ENCODE data around the gene SLC15A5. TPM values are rescaled to one million over a fixed set of nuclear protein-coding genes. Genes with fewer than 3 reads are reported as not detected.

SLC15A5 gene
- total RNA-seq, 2 donors from 2014 or later, result not detected

DNA sequence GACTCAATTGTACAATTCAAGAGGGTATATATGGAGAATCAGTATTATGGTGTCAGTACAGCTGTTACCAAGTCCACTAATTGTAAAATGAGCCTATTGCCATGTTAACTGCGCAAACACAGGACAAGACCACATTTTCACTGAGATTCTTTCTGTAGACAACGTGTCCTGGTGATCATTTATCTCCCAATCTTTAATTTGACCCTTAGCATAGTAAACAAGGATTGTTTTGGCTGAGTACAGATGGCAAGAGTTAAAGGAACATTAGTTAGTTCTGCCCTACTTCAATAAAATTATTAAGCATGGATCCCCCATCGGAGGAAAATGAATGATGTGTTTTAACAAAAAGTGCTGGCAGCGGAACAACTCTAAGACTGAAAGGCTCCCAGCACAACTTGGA, 36.1 kb downstream of the SLC15A5 start:
- TF ChIP-seq, protein P1, sequence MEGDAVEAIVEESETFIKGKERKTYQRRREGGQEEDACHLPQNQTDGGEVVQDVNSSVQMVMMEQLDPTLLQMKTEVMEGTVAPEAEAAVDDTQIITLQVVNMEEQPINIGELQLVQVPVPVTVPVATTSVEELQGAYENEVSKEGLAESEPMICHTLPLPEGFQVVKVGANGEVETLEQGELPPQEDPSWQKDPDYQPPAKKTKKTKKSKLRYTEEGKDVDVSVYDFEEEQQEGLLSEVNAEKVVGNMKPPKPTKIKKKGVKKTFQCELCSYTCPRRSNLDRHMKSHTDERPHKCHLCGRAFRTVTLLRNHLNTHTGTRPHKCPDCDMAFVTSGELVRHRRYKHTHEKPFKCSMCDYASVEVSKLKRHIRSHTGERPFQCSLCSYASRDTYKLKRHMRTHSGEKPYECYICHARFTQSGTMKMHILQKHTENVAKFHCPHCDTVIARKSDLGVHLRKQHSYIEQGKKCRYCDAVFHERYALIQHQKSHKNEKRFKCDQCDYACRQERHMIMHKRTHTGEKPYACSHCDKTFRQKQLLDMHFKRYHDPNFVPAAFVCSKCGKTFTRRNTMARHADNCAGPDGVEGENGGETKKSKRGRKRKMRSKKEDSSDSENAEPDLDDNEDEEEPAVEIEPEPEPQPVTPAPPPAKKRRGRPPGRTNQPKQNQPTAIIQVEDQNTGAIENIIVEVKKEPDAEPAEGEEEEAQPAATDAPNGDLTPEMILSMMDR (IDR thresholded peaks at IDR 0.05), result no peak
- no peaks in the 10 kb centered on the region for H3K4me1 ChIP-seq
- H3K9me3 ChIP-seq, result no peaks in the 10 kb centered on the region
- no peak overlapping the region for H3K27ac ChIP-seq
- H3K27me3 ChIP-seq, result no peaks in the 10 kb centered on the region
- no peak overlapping the region for H3K4me3 ChIP-seq
- H3K36me3 ChIP-seq, result no peaks in the 10 kb centered on the region
- DNase-seq (ENCODE audit: low spot score), result no peak

DNA sequence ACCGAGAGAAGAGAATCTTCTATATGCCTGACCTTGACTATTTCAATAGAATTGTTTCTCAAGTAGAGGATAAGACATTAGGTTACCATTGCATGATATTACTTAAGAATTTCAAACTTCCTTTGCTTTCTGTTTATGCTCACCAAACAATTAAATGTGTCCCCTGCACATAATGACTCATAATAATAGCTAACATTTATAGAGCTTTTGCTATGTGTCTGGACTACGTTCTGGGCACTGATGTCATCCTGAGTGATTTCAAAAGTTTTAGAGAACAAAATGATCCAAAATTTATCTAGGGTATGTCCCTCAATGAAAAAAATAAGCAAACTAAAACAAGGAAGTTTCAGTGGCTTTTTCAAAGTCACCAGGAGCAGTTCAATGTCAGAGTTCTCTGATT, 38.8 kb downstream of the SLC15A5 start:
- Histone ChIP-seq H3K9me3 (no peaks in the 10 kb centered on the region), H3K4me1 (no peaks in the 10 kb centered on the region), H3K27ac (peak overlapping the region in 1 of 2 donors; percentile 50), H3K27me3 (no peaks in the 10 kb centered on the region), H3K36me3 (no peaks in the 10 kb centered on the region), H3K4me3 (no peak overlapping the region)
- TF ChIP-seq, protein P1 (IDR thresholded peaks at IDR 0.05), result no peak
- no peak for DNase-seq (ENCODE audit: low spot score)

DNA sequence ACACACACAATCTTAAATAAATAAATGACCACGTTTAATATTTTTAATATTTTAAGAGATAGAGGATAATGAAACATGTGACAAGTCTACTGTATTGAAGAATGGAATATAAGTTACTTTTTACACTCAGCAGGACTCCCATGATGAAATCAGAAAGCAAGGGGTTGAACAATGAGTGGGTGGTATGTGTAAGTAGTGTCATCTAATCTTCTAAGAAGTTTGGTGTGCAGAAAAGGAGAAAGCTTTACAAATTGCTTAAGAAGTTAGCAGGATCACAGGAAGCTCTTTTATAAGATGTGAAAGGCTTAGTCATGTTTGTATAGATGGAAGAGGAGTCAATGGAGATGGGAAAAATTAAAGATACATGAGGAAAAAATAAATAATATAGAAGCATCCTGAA, 47.8 kb downstream of the SLC15A5 start:
- Histone ChIP-seq H3K36me3 (no peaks in the 10 kb centered on the region), H3K4me3 (no peak overlapping the region), H3K4me1 (no peaks in the 10 kb centered on the region), H3K27me3 (no peaks in the 10 kb centered on the region), H3K9me3 (peaks cover 0 to 13% of the 10 kb centered on the region in 2 donors), H3K27ac (no peak overlapping the region)
- TF ChIP-seq, protein P1 (IDR thresholded peaks at IDR 0.05), result no peak
- DNase-seq (ENCODE audit: low spot score), result no peak

DNA sequence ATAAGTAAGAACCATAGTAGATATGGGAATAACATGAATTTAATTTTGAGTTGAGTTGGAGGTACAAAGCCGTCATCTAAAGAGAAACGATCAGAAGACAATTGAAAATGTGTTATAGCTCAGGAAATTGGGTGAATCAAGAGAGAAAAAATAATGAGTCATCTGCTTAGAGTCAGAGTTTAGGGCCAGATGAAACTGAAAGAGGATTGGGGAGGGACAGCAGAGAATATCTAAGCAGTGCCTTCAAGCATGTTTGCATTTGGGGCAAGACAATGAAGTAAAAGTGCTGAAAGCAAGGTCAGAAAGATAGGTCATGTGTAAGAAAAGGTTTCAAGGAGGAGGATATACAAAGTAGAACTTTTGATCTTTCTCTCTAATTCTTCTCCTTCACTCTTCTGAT, 49.4 kb downstream of the SLC15A5 start:
- H3K4me1 ChIP-seq, result no peaks in the 10 kb centered on the region
- no peak for DNase-seq (ENCODE audit: low spot score)
- H3K4me3 ChIP-seq, result no peak overlapping the region
- TF ChIP-seq, protein P1 (IDR thresholded peaks at IDR 0.05), result no peak
- peaks cover 0 to 13% of the 10 kb centered on the region in 2 donors for H3K9me3 ChIP-seq
- no peaks in the 10 kb centered on the region for H3K27me3 ChIP-seq
- H3K36me3 ChIP-seq, result no peaks in the 10 kb centered on the region
- H3K27ac ChIP-seq, result no peak overlapping the region

DNA sequence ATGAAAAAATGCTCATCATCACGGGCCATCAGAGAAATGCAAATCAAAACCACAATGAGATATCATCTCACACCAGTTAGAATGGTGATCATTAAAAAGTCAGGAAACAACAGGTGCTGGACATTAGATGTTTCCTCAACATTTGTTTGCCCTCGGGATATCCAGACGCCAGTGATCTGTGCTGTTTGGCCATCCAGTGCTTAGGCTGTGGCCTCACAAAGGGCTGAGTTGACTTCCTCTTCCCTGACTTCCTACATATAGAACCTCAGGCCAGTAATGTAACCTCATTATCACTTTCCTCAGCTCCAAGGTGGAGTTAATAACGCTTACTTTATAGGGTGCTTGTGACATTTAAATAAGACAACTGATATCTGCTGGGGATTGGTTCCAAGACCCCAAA, 51.8 kb downstream of the SLC15A5 start:
- TF ChIP-seq, protein P1 (IDR thresholded peaks at IDR 0.05), result no peak
- no peaks in the 10 kb centered on the region for H3K9me3 ChIP-seq

DNA sequence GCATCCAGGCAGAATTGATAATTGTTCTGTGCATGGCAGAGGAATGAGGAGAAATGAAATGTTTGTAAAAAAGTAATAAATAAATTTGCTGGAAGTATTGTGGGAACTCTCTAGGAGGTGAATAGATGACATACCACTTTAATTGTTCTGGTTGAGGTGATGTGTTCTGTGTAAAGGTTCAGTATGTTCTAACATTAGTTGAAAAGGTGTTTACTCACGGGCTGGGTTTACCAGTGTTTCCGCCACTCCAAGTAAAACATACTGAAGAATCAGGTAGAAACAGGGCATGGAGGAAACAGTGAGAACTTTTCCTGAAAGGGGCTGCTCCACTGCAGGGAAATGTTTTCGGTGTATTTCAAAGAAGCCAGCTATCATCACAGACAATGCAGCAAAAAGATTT, 53.3 kb downstream of the SLC15A5 start:
- H3K27ac ChIP-seq, result no peak overlapping the region
- H3K27me3 ChIP-seq, result no peaks in the 10 kb centered on the region
- no peak for DNase-seq (ENCODE audit: low spot score)
- no peaks in the 10 kb centered on the region for H3K36me3 ChIP-seq
- no peaks in the 10 kb centered on the region for H3K4me1 ChIP-seq
- H3K4me3 ChIP-seq, result no peak overlapping the region
- TF ChIP-seq, protein P1 (IDR thresholded peaks at IDR 0.05), result no peak
- H3K9me3 ChIP-seq, result no peaks in the 10 kb centered on the region

More for the DNA sequence above, 51.8 kb downstream of the SLC15A5 start:
- H3K27me3 ChIP-seq, result no peaks in the 10 kb centered on the region
- H3K4me1 ChIP-seq, result no peaks in the 10 kb centered on the region
- H3K36me3 ChIP-seq, result no peaks in the 10 kb centered on the region
- DNase-seq (ENCODE audit: low spot score), result no peak
- no peak overlapping the region for H3K27ac ChIP-seq
- H3K4me3 ChIP-seq, result no peak overlapping the region

Measured in right atrium auricular region (tissue), 2 donors.